ENCODE data around the gene CSRNP2. TPM values are rescaled to one million over a fixed set of nuclear protein-coding genes. Genes with fewer than 3 reads are reported as not detected.
"Not testable (repeated sequence)": the region's sequence is repeated elsewhere in the genome, so short reads cannot be mapped to it uniquely, and the experiment has no call there.

The CSRNP2 gene
- total RNA-seq, 1 donor: 25.9 TPM

GRCh38 chr12:51090705-51091229, 7.4 kb upstream of the CSRNP2 start:
- no peak for DNase-seq (ENCODE audit: low read depth)
- no peak overlapping the region for H3K4me3 ChIP-seq (ENCODE audit: low read depth, low read length)
- TF ChIP-seq, protein P1, sequence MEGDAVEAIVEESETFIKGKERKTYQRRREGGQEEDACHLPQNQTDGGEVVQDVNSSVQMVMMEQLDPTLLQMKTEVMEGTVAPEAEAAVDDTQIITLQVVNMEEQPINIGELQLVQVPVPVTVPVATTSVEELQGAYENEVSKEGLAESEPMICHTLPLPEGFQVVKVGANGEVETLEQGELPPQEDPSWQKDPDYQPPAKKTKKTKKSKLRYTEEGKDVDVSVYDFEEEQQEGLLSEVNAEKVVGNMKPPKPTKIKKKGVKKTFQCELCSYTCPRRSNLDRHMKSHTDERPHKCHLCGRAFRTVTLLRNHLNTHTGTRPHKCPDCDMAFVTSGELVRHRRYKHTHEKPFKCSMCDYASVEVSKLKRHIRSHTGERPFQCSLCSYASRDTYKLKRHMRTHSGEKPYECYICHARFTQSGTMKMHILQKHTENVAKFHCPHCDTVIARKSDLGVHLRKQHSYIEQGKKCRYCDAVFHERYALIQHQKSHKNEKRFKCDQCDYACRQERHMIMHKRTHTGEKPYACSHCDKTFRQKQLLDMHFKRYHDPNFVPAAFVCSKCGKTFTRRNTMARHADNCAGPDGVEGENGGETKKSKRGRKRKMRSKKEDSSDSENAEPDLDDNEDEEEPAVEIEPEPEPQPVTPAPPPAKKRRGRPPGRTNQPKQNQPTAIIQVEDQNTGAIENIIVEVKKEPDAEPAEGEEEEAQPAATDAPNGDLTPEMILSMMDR (IDR thresholded peaks at IDR 0.05; ENCODE audit: insufficient read depth, low read depth, low read length): no peak

- no peak for DNase-seq (ENCODE audit: low read depth)
- no peak overlapping the region for H3K4me3 ChIP-seq (ENCODE audit: low read depth, low read length)
- TF ChIP-seq, protein P1 (IDR thresholded peaks at IDR 0.05; ENCODE audit: insufficient read depth, low read depth, low read length): no peak
Measured at GRCh38 chr12:51087818-51088217, 4.4 kb upstream of the CSRNP2 start.

DNA sequence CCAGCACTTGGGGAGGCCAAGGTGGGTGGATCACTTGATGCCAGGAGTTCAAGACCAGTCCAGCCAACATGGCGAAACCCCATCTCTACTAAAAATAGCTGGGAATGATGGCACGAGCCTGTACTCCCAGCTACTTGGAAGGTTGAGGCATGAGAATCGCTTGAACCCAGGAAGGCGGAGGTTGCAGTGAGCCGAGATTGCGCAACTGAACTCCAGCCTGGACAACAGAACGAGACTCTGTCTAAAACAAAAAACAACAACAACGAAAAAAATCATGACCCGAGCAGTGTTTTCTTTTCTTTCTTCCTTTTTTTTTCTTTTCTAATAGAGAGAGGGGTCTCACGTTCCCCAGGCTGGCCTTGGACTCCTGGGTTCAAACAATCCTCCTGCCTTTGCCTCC, 3.5 kb upstream of the CSRNP2 start:
- H3K4me3 ChIP-seq (ENCODE audit: low read depth, low read length): no peak overlapping the region
- no peak for DNase-seq (ENCODE audit: low read depth)
- TF ChIP-seq, protein P1 (IDR thresholded peaks at IDR 0.05; ENCODE audit: insufficient read depth, low read depth, low read length): no peak

GRCh38 chr12:51085757-51086156, 2.4 kb upstream of the CSRNP2 start:
- DNase-seq (ENCODE audit: low read depth): no peak
- TF ChIP-seq, protein P1 (IDR thresholded peaks at IDR 0.05; ENCODE audit: insufficient read depth, low read depth, low read length): no peak
- H3K4me3 ChIP-seq (ENCODE audit: low read depth, low read length): no peak overlapping the region

- H3K4me3 ChIP-seq (ENCODE audit: low read depth, low read length): peak overlapping the region; percentile 73
- peak; percentile 59 for DNase-seq (ENCODE audit: low read depth)
- TF ChIP-seq, protein P1 (IDR thresholded peaks at IDR 0.05; ENCODE audit: insufficient read depth, low read depth, low read length): no peak
Measured at GRCh38 chr12:51082561-51083125, 753 bp downstream of the CSRNP2 start.

DNA sequence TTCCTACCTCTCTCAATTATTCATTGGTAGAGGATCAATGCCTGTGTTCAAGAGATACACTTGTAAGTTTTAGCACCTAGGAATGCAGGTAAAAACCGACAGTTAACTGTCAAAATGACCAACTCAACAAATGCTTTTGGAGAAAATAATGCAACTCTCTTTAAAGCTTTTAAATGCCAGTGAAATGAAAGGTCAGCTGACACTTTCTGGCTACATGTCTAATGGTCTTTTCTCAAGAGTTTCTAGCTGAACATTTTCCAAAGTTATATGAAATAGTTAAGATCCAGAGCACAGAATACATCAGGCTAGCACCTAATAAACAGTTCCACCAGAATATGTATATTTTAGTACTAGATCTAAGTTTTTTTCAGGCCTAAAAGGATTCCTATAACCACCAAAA, 2.0 kb downstream of the CSRNP2 start:
- H3K4me3 ChIP-seq (ENCODE audit: low read depth, low read length): no peak overlapping the region
- TF ChIP-seq, protein P1 (IDR thresholded peaks at IDR 0.05; ENCODE audit: insufficient read depth, low read depth, low read length): no peak
- no peak for DNase-seq (ENCODE audit: low read depth)

DNA sequence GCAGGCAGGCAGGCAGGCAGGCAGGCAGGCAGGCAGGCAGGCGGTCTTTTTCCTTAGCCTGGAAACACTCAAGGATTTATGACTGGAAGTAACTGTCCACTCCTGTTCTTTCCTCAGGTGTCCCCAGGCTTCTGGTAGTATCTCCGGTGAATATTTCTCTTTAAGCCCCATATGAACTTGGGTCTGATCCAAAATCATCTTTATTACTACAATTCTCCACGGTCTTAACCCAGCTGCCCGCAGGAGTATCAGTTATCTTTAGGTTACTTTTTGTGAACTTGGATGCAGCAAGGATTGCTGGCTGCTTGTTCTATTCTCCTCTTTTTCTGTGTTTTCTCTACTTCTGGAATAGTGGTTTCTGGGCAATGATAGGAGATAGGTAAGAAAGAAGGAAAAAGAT, 3.3 kb downstream of the CSRNP2 start:
- no peak overlapping the region for H3K4me3 ChIP-seq (ENCODE audit: low read depth, low read length)
- no peak for DNase-seq (ENCODE audit: low read depth)
- TF ChIP-seq, protein P1 (IDR thresholded peaks at IDR 0.05; ENCODE audit: insufficient read depth, low read depth, low read length): no peak

DNA sequence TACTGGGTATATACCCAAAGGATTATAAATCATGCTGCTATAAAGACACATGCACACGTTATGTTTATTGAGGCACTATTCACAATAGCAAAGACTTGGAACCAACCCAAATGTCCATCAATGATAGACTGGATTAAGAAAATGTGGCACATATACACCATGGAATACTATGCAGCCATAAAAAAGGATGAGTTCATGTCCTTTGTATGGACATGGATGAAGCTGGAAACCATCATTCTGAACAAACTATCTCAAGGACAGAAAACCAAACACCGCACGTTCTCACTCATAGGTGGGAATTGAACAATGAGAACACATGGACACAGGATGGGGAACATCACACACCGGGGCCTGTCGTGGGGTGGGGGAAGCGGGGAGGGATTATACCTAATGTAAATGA, 4.5 kb downstream of the CSRNP2 start:
- not testable (repeated sequence) for DNase-seq (ENCODE audit: low read depth); H3K4me3 ChIP-seq (ENCODE audit: low read depth, low read length)

DNA sequence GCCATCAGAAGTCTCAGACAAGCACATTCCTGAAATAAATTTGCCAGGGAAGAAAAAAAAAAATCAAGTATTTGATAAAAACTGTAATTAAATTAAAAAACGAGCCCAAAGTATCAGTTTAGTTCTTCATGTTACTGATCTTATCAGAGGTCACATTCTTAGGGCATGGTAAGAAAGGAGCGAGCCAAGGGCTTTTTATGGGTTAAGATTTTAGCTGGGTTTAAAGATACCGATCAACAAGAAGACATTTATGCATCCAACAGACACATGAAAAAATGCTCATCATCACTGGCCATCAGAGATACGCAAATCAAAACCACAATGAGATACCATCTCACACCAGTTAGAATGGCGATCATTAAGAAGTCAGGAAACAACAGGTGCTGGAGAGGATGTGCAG, 5.0 kb downstream of the CSRNP2 start:
- H3K4me3 ChIP-seq (ENCODE audit: low read depth, low read length); DNase-seq (ENCODE audit: low read depth): not testable (repeated sequence)
